ENCODE results near the gene ZNF32.

GRCh38 chr10:43676901-43677300, 28.2 kb upstream of the ZNF32 start:
- TF ChIP-seq, protein P1, sequence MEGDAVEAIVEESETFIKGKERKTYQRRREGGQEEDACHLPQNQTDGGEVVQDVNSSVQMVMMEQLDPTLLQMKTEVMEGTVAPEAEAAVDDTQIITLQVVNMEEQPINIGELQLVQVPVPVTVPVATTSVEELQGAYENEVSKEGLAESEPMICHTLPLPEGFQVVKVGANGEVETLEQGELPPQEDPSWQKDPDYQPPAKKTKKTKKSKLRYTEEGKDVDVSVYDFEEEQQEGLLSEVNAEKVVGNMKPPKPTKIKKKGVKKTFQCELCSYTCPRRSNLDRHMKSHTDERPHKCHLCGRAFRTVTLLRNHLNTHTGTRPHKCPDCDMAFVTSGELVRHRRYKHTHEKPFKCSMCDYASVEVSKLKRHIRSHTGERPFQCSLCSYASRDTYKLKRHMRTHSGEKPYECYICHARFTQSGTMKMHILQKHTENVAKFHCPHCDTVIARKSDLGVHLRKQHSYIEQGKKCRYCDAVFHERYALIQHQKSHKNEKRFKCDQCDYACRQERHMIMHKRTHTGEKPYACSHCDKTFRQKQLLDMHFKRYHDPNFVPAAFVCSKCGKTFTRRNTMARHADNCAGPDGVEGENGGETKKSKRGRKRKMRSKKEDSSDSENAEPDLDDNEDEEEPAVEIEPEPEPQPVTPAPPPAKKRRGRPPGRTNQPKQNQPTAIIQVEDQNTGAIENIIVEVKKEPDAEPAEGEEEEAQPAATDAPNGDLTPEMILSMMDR (conservative IDR thresholded peaks at IDR 0.05; ENCODE audit: low read depth, low read length): no peak
- no peak for TF ChIP-seq EZH2 (IDR thresholded peaks at IDR 0.05; ENCODE audit: borderline replicate concordance, low read depth, low read length, poor library complexity, severe bottlenecking)

Data from A673 (cell line).